Suprapubic skin (tissue), 4 donors: ENCODE measurements around the gene PTBP3.

Source experiments
- CTCF ChIP-seq, 2 donors: fragments of 200-600 bp in 1 of 2; fragments of 450-650 bp in 1 of 2; sonication (generic) in 1 of 2; IDR thresholded peaks; one replicate each; pipeline ENCODE4 v1.5.1; 2016 to 2019; ENCODE audit warnings: antibody characterized with exemption in 2 of 2, mild to moderate bottlenecking in 1 of 2, moderate library complexity in 1 of 2
- EP300 ChIP-seq: sonication (generic); formaldehyde crosslinking; IDR thresholded peaks from one replicate; pipeline ENCODE4 v1.6.1; 2017; ENCODE audit warnings: antibody characterized with exemption
- POLR2A ChIP-seq, 2 donors: fragments of 450-650 bp; IDR thresholded peaks; one replicate each; pipeline ENCODE4 v1.6.1; 2017; ENCODE audit warnings: antibody characterized with exemption in 2 of 2, mild to moderate bottlenecking in 2 of 2, moderate library complexity in 2 of 2
- POLR2AphosphoS5 ChIP-seq, 3 donors: sonication (generic); formaldehyde crosslinking; IDR thresholded peaks; one replicate each; pipeline ENCODE4 v1.6.1; 2017; ENCODE audit warnings: antibody characterized with exemption in 3 of 3

DNA sequence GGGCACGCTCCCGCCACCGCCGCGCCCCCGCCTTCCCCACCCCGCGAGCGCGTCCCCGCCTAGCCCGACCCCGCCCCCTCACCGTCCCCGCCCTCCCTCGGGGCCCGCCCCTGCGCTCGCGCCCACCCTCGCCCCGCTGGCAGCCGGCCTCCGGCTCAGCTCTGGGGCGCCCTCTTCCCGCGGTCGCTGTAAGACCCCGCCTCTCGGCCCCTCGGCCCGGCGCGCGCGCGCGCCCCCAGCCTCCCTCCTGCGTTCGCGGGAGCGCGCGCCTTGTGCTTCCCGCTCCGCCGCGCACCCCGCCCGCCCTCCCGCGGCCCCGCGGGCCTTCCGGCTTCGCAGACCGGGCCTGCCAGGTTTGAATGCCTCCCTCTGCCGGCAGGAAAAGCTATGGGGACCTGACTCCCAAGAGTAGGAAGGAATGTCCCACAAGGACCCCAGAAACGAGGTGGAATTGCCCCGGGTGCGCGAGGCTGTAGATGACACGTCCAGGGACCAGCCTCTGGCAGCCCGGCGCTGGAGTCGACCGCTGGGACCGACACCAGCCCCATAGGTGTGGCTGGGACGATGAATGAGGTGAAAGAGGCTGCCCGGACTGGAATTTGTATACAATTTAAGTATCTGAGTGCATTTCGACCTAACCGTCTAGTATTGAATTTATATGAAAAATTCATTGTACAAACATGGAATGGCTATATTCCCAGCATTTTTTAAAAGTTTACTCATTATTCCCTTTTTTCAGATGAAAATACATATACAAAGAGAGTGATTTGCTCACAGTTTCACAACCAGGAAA lies 416 bp upstream of the PTBP3 start:
- TF ChIP-seq CTCF (IDR thresholded peaks at IDR 0.05) (peak in 1 of 2 donors; percentile 73), POLR2AphosphoS5 (IDR thresholded peaks at IDR 0.05) (peak in 1 of 3 donors; percentile 13), POLR2A (IDR thresholded peaks at IDR 0.05) (no peak), EP300 (no peak)
